Panc1 (cell line): Measurements from ENCODE around the gene AHCY. TPM values are rescaled to one million over a fixed set of nuclear protein-coding genes. Genes with fewer than 3 reads are reported as not detected.

Source experiments
- ATAC-seq: fragments of 200-7000 bp; cut with Tn5 transposase; 2 replicates; pipeline ENCODE4 v1.9.1; 2020; ENCODE audit warnings: mild to moderate bottlenecking, moderate library complexity
- BruUV-seq: library from RNA; stranded (reverse); fragments of 400-500 nt; replicated peaks from 2 replicates; lab custom pipeline; 2021; lab: Mats Ljungman, UMichigan
- CTCF ChIA-PET: fragments of 300-600 bp; sonication (Branson Sonifier 250); formaldehyde crosslinking; loops from one replicate; lab custom pipeline; 2022; ENCODE audit warnings: antibody characterized with exemption; lab: Charles Lee
- POLR2A ChIA-PET: fragments of 300-600 bp; sonication (Branson Sonifier 250); formaldehyde crosslinking; loops from one replicate; lab custom pipeline; 2022; ENCODE audit warnings: antibody characterized with exemption; lab: Charles Lee
- DNase-seq: peaks from one replicate; pipeline ENCODE4 v3.0.0-alpha.2; 2010; ENCODE audit warnings: low read depth, low spot score
- H3K27ac ChIP-seq: 2 replicates; pipeline ENCODE4 v1.5.1; 2011; ENCODE audit warnings: mild to moderate bottlenecking, low read length, inconsistent platforms
- H3K27me3 ChIP-seq: fragments of 200-500 bp; sonication (Bioruptor generic); 2 replicates; pipeline ENCODE4 v1.6.0; 2014; ENCODE audit warnings: low read length, inconsistent platforms; ENCODE audit not compliant: control insufficient read depth, insufficient read depth
- H3K36me3 ChIP-seq: fragments of 200-500 bp; sonication (Bioruptor generic); 2 replicates; pipeline ENCODE4 v1.5.1; 2014; ENCODE audit warnings: inconsistent platforms, mild to moderate bottlenecking, low read length, moderate library complexity; ENCODE audit not compliant: control insufficient read depth, insufficient read depth
- H3K4me1 ChIP-seq: 2 replicates; pipeline ENCODE4 v1.5.1; 2011; ENCODE audit warnings: inconsistent platforms, mild to moderate bottlenecking, low read length, moderate library complexity; ENCODE audit not compliant: control insufficient read depth, insufficient read depth
- H3K4me3 ChIP-seq, 2 experiments: 2 replicates each; pipeline ENCODE4 v1.5.1; 2011 to 2012; ENCODE audit warnings: low read depth in 2 of 2, low read length in 2 of 2, mild to moderate bottlenecking in 2 of 2, inconsistent platforms in 1 of 2, moderate library complexity in 1 of 2
- H3K9me3 ChIP-seq: fragments of 200-500 bp; sonication (Bioruptor generic); 2 replicates; pipeline ENCODE4 v1.5.1; 2014; ENCODE audit warnings: low read depth, mild to moderate bottlenecking, inconsistent platforms, low read length, moderate library complexity; ENCODE audit not compliant: control insufficient read depth, insufficient read depth
- POLR2AphosphoS5 ChIP-seq: IDR thresholded peaks from 2 replicates; pipeline ENCODE4 v1.6.1; 2012; ENCODE audit warnings: mild to moderate bottlenecking, low read depth, low read length, moderate library complexity
- REST ChIP-seq, 2 experiments: IDR thresholded peaks; 2 replicates each; pipeline ENCODE4 v1.6.1; 2011 to 2012; ENCODE audit warnings: low read depth in 2 of 2, control low read depth in 1 of 2, low read length in 1 of 2, mild to moderate bottlenecking in 1 of 2, moderate library complexity in 1 of 2; ENCODE audit not compliant: insufficient read depth in 1 of 2
- SIN3A ChIP-seq: IDR thresholded peaks from 2 replicates; pipeline ENCODE4 v1.6.1; 2012; ENCODE audit warnings: low read depth, mild to moderate bottlenecking, low read length, moderate library complexity, borderline replicate concordance; ENCODE audit not compliant: insufficient read depth
- TCF7L2 ChIP-seq: IDR thresholded peaks from 2 replicates; pipeline ENCODE4 v1.6.1; 2011; ENCODE audit warnings: mild to moderate bottlenecking, low read depth, low read length, inconsistent platforms
- in situ Hi-C: cut with HindIII; loops from 2 replicates; pipeline ENCODE4 v1.10.0; 2016; ENCODE audit warnings: low sequenced_read_pairs, low pct_unique_long_range_greater_than_20kb
- intact Hi-C: fragments of 100-400 bp; cut with micrococcal nuclease; formaldehyde crosslinking; loops from one replicate; pipeline ENCODE4 v1.10.0; 2022; ENCODE audit not compliant: unreplicated experiment
- total RNA-seq: library from RNA; stranded (reverse); gene quantifications from one replicate; pipeline ENCODE4 v1.2.1, GENCODE V29; 2021; ENCODE audit not compliant: unreplicated experiment
- TF ChIP-seq, protein P1 (sequence below): fragments of 450-650 bp; IDR thresholded peaks from 2 replicates; pipeline ENCODE4 v1.5.1; 2017; ENCODE audit warnings: mild to moderate bottlenecking

AHCY gene
- total RNA-seq, 1 experiment from 2014 or later = 171 TPM

GRCh38 chr20:34296468-34296867 lies 6.7 kb downstream of the AHCY start:
- intact Hi-C loops (no loop called here), in situ Hi-C loops (no loop called here)
- H3K9me3 ChIP-seq = no peaks in the 10 kb centered on the region
- ATAC-seq (no peak), DNase-seq (no peak)
- ChIA-PET CTCF (interaction anchor here (0.7 kb wide), 1 partner anchor 17 kb away, joined by 3 read pairs; no protein-coding TSS in a partner anchor), POLR2A (no interaction called here)
- TF ChIP-seq, protein P1, sequence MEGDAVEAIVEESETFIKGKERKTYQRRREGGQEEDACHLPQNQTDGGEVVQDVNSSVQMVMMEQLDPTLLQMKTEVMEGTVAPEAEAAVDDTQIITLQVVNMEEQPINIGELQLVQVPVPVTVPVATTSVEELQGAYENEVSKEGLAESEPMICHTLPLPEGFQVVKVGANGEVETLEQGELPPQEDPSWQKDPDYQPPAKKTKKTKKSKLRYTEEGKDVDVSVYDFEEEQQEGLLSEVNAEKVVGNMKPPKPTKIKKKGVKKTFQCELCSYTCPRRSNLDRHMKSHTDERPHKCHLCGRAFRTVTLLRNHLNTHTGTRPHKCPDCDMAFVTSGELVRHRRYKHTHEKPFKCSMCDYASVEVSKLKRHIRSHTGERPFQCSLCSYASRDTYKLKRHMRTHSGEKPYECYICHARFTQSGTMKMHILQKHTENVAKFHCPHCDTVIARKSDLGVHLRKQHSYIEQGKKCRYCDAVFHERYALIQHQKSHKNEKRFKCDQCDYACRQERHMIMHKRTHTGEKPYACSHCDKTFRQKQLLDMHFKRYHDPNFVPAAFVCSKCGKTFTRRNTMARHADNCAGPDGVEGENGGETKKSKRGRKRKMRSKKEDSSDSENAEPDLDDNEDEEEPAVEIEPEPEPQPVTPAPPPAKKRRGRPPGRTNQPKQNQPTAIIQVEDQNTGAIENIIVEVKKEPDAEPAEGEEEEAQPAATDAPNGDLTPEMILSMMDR = no peak
- no peak for TF ChIP-seq POLR2AphosphoS5
- no peak for TF ChIP-seq REST (IDR thresholded peaks at IDR 0.05; ENCODE audit: insufficient read depth in 1 of 2, low read depth in 2 of 2, low read length in 1 of 2)
- TF ChIP-seq SIN3A = no peak
- no peak for TF ChIP-seq TCF7L2
- H3K4me3 ChIP-seq = no peak overlapping the region
- H3K36me3 ChIP-seq = peaks cover 2% of the 10 kb centered on the region; the same call in 1 of the 2 replicates
- no peak overlapping the region for H3K27ac ChIP-seq
- H3K27me3 ChIP-seq = no peaks in the 10 kb centered on the region
- BruUV-seq = no TSS peak
- H3K4me1 ChIP-seq = peaks cover 22% of the 10 kb centered on the region

- intact Hi-C loops = no loop called here
- no peak overlapping the region for H3K4me3 ChIP-seq
- H3K4me1 ChIP-seq = peaks cover 10% of the 10 kb centered on the region
- no peak for ATAC-seq
- H3K27me3 ChIP-seq = no peaks in the 10 kb centered on the region
- ChIA-PET POLR2A (no interaction called here), CTCF (no interaction called here)
- no peak for DNase-seq
- in situ Hi-C loops = no loop called here
- peaks cover 9% of the 10 kb centered on the region for H3K36me3 ChIP-seq
- H3K27ac ChIP-seq = no peak overlapping the region
- no TSS peak for BruUV-seq
- H3K9me3 ChIP-seq = no peaks in the 10 kb centered on the region
- no peak for TF ChIP-seq SIN3A
- TF ChIP-seq TCF7L2 = no peak
- TF ChIP-seq POLR2AphosphoS5 = no peak
- TF ChIP-seq, protein P1 = no peak
- no peak for TF ChIP-seq REST (IDR thresholded peaks at IDR 0.05; ENCODE audit: insufficient read depth in 1 of 2, low read depth in 2 of 2, low read length in 1 of 2)
Measured at GRCh38 chr20:34295284-34295683, 7.9 kb downstream of the AHCY start.
